Osteoblast (primary cell): ENCODE results near the gene ENKD1. TPM values are rescaled to one million over a fixed set of nuclear protein-coding genes. Genes with fewer than 3 reads are reported as not detected.
A peak's percentile ranks its signal among the peaks of the same experiment; 100 is the strongest.

Experiments
- DNase-seq: peaks from one replicate; pipeline ENCODE4 v3.0.0; 2011; ENCODE audit warnings: low spot score, mixed read lengths; ENCODE audit not compliant: insufficient read length; ENCODE audit errors: missing footprints
- H2AFZ ChIP-seq: 2 replicates; pipeline ENCODE4 v1.6.0; 2011; ENCODE audit warnings: mild to moderate bottlenecking, low read length
- H3K27ac ChIP-seq: 2 replicates; pipeline ENCODE4 v1.5.1; 2011; ENCODE audit warnings: mild to moderate bottlenecking, low read depth, low read length, moderate library complexity
- H3K27me3 ChIP-seq: 2 replicates; pipeline ENCODE4 v1.6.0; 2012; ENCODE audit warnings: mild to moderate bottlenecking, control low read depth, inconsistent platforms, low read length, moderate library complexity; ENCODE audit not compliant: insufficient read depth
- H3K36me3 ChIP-seq: 2 replicates; pipeline ENCODE4 v1.5.1; 2011; ENCODE audit warnings: mild to moderate bottlenecking, low read length, control low read depth, moderate library complexity; ENCODE audit not compliant: insufficient read depth
- H3K4me1 ChIP-seq: 2 replicates; pipeline ENCODE4 v1.5.1; 2011; ENCODE audit warnings: mild to moderate bottlenecking, low read length, control low read depth, moderate library complexity; ENCODE audit not compliant: insufficient read depth
- H3K4me2 ChIP-seq: 2 replicates; pipeline ENCODE4 v1.6.0; 2011; ENCODE audit warnings: mild to moderate bottlenecking, low read length; ENCODE audit not compliant: insufficient read depth
- H3K4me3 ChIP-seq: fragments of 200-600 bp; sonication (generic); 3 replicates; pipeline ENCODE4 v1.5.1; 2012; ENCODE audit warnings: mild to moderate bottlenecking, low read length, inconsistent platforms; ENCODE audit not compliant: insufficient read depth
- H3K79me2 ChIP-seq: 2 replicates; pipeline ENCODE4 v1.6.0; 2012; ENCODE audit warnings: mild to moderate bottlenecking, low read length, control low read depth, inconsistent platforms; ENCODE audit not compliant: insufficient read depth
- H3K9me3 ChIP-seq: 2 replicates; pipeline ENCODE4 v1.5.1; 2011; ENCODE audit warnings: low read depth, low read length, control low read depth
- H4K20me1 ChIP-seq: 2 replicates; pipeline ENCODE4 v1.6.0; 2012; ENCODE audit warnings: mild to moderate bottlenecking, low read length, control low read depth; ENCODE audit not compliant: insufficient read depth
- CTCF ChIP-seq: IDR thresholded peaks from 2 replicates; pipeline ENCODE4 v1.5.1; 2011; ENCODE audit warnings: mild to moderate bottlenecking, low read depth, low read length, moderate library complexity; ENCODE audit errors: extremely low read depth
- total RNA-seq: library from RNA; depleted of rRNA; stranded (reverse); fragments of >200 nt; gene quantifications from 2 replicates; pipeline ENCODE4 v1.2.3, GENCODE V29; 2012

The ENKD1 gene
- total RNA-seq, 1 donor, result 15.9 TPM

DNA sequence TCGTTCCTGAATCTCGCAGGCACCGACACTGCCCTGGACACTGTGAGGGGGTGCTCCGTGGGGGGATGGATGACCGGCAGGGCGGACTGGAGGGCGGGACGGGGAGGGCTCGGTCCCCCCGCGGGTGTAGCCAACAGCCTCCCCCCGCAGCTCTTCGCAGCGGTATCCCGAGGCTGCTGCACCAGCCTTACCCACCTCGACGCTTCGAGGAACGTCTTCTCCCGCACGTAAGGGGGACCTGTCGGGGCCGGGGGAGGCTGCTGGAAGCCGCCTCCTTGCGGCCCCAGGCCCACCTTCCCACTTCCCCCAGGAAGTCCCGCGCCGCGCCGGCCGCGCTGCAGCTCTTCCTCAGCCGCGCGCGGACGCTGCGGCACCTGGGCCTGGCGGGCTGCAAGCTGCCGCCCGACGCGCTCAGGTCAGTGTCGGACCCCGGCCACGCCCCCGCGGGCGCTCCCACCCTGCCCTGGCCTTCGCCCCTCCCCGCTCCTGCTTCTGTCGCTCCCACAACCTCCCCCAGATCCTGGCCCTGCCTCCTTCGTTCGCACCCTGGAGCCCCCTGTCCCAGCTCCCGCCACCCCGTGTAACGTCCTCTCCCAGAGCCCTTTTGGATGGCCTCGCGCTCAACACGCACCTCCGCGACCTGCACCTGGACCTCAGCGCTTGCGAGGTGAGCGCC, 18.3 kb downstream of the ENKD1 start:
- TF ChIP-seq CTCF, result no peak
- H3K27me3 ChIP-seq, result peaks cover 85% of the 10 kb centered on the region

GRCh38 chr16:67647681-67648080, 18.9 kb downstream of the ENKD1 start:
- H3K4me2 ChIP-seq, result no peak overlapping the region
- no peaks in the 10 kb centered on the region for H3K36me3 ChIP-seq
- no peaks in the 10 kb centered on the region for H3K79me2 ChIP-seq
- H3K9me3 ChIP-seq, result no peaks in the 10 kb centered on the region
- no peak for DNase-seq
- peaks cover 9% of the 10 kb centered on the region for H4K20me1 ChIP-seq
- peaks cover 83% of the 10 kb centered on the region for H3K27me3 ChIP-seq
- H3K4me1 ChIP-seq, result no peaks in the 10 kb centered on the region
- no peak overlapping the region for H2AFZ ChIP-seq
- no peak for TF ChIP-seq CTCF
- no peak overlapping the region for H3K27ac ChIP-seq
- no peak overlapping the region for H3K4me3 ChIP-seq

More for the DNA sequence above, 18.3 kb downstream of the ENKD1 start:
- Histone ChIP-seq H3K27ac (no peak overlapping the region), H3K9me3 (no peaks in the 10 kb centered on the region), H4K20me1 (peaks cover 9% of the 10 kb centered on the region), H2AFZ (no peak overlapping the region), H3K36me3 (no peaks in the 10 kb centered on the region), H3K79me2 (no peaks in the 10 kb centered on the region), H3K4me3 (no peak overlapping the region), H3K4me2 (no peak overlapping the region), H3K4me1 (no peaks in the 10 kb centered on the region)
- DNase-seq, result peak; percentile 84

GRCh38 chr16:67647111-67647651, 19.4 kb downstream of the ENKD1 start:
- H3K36me3 ChIP-seq, result no peaks in the 10 kb centered on the region
- peaks cover 9% of the 10 kb centered on the region for H4K20me1 ChIP-seq
- H3K4me3 ChIP-seq, result no peak overlapping the region
- H2AFZ ChIP-seq, result no peak overlapping the region
- H3K4me2 ChIP-seq, result no peak overlapping the region
- H3K27ac ChIP-seq, result no peak overlapping the region
- peak; percentile 82 for DNase-seq
- H3K9me3 ChIP-seq, result no peaks in the 10 kb centered on the region
- no peaks in the 10 kb centered on the region for H3K79me2 ChIP-seq
- no peak for TF ChIP-seq CTCF
- peaks cover 78% of the 10 kb centered on the region for H3K27me3 ChIP-seq
- H3K4me1 ChIP-seq, result peaks cover 2% of the 10 kb centered on the region

DNA sequence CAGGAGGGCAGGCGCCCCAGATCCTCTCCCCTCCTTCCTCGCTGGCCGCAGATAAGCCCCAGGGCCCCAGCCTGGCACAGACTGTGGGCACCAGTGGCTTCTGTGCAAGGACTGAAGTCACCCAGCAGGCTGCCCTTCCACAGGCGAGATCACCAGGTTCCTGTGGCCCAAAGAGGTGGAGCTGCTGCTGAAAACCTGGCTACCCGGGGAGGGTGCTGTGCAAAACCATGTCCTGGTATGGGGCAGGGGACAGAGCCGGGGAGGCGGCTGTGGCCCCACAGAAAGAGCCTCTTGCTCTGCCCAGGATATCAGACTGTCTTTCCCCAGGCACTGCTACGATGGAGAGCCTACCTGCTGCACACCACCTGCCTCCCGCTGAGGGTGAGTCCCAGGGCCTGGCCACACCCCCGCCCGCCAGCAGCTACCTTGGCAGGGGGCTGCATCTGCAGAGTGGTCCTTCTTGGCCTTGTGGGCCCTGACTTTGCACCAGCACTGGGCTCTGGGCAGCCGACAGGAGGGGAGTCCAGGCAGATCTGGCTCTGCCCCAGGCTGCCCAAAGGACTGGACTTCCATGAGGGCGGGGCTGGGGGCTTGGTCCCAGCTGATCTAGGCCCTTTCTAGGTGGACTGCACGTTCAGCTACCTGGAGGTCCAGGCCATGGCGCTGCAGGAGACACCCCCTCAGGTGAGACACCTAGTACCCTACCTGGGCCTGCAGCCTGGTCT, 21.0 kb downstream of the ENKD1 start:
- Histone ChIP-seq H3K79me2 (no peaks in the 10 kb centered on the region), H3K36me3 (no peaks in the 10 kb centered on the region), H3K4me2 (no peak overlapping the region), H3K9me3 (no peaks in the 10 kb centered on the region), H3K27ac (no peak overlapping the region), H2AFZ (no peak overlapping the region), H4K20me1 (peaks cover 6% of the 10 kb centered on the region), H3K4me3 (no peak overlapping the region), H3K27me3 (peaks cover 62% of the 10 kb centered on the region), H3K4me1 (peaks cover 8% of the 10 kb centered on the region)
- TF ChIP-seq CTCF, result no peak
- DNase-seq, result peak; percentile 81
